Stimulated activated naive CD8-positive, alpha-beta T cell treated with anti-CD3 and anti-CD28 coated beads, Interleukin-15, Interleukin-2, amounts not matched to agents 100 ng/mL and 50 ng/mL, for 24 hours (primary cell): ENCODE results near the gene AMDHD2.

Experiments
- H3K27ac Mint-ChIP-seq: one replicate; pipeline ENCODE4 v1.8.0; 2021; ENCODE audit warnings: mild to moderate bottlenecking, mixed read lengths
- H3K27me3 Mint-ChIP-seq: one replicate; pipeline ENCODE4 v1.8.0; 2021; ENCODE audit warnings: mixed read lengths
- H3K36me3 Mint-ChIP-seq: one replicate; pipeline ENCODE4 v1.8.0; 2021; ENCODE audit warnings: low read depth, mixed read lengths
- H3K4me1 Mint-ChIP-seq: one replicate; pipeline ENCODE4 v1.8.0; 2021; ENCODE audit warnings: low read depth, mixed read lengths
- H3K4me3 Mint-ChIP-seq: one replicate; pipeline ENCODE4 v1.8.0; 2021; ENCODE audit warnings: mild to moderate bottlenecking, mixed read lengths
- H3K9me3 Mint-ChIP-seq: one replicate; pipeline ENCODE4 v1.8.0; 2021; ENCODE audit warnings: mixed read lengths

The AMDHD2 gene

GRCh38 chr16:2489581-2489980 is 30.6 kb upstream of the AMDHD2 start:
- Mint-ChIP-seq H3K36me3 (no peaks in the 10 kb centered on the region), H3K27me3 (no peaks in the 10 kb centered on the region), H3K9me3 (no peaks in the 10 kb centered on the region), H3K4me1 (peaks cover 22% of the 10 kb centered on the region), H3K27ac (no peak overlapping the region), H3K4me3 (no peak overlapping the region)

- no peaks in the 10 kb centered on the region for H3K36me3 Mint-ChIP-seq
- H3K4me3 Mint-ChIP-seq = no peak overlapping the region
Observed at GRCh38 chr16:2490190-2491105, 29.7 kb upstream of the AMDHD2 start.

GRCh38 chr16:2492292-2492691 is 27.9 kb upstream of the AMDHD2 start:
- H3K27me3 Mint-ChIP-seq = no peaks in the 10 kb centered on the region
- peaks cover 10% of the 10 kb centered on the region for H3K4me1 Mint-ChIP-seq
- no peak overlapping the region for H3K4me3 Mint-ChIP-seq
- no peaks in the 10 kb centered on the region for H3K9me3 Mint-ChIP-seq
- H3K27ac Mint-ChIP-seq = no peak overlapping the region
- peaks cover under 1% of the 10 kb centered on the region for H3K36me3 Mint-ChIP-seq

More at GRCh38 chr16:2490190-2491105, 29.7 kb upstream of the AMDHD2 start:
- H3K9me3 Mint-ChIP-seq = no peaks in the 10 kb centered on the region
- no peaks in the 10 kb centered on the region for H3K27me3 Mint-ChIP-seq
- H3K4me1 Mint-ChIP-seq = peaks cover 22% of the 10 kb centered on the region
- H3K27ac Mint-ChIP-seq = no peak overlapping the region

GRCh38 chr16:2493605-2494004 is 26.6 kb upstream of the AMDHD2 start:
- Mint-ChIP-seq H3K27me3 (no peaks in the 10 kb centered on the region), H3K4me3 (no peak overlapping the region), H3K4me1 (no peaks in the 10 kb centered on the region), H3K9me3 (no peaks in the 10 kb centered on the region), H3K36me3 (peaks cover 8% of the 10 kb centered on the region), H3K27ac (no peak overlapping the region)

GRCh38 chr16:2494616-2495015 is 25.6 kb upstream of the AMDHD2 start:
- Mint-ChIP-seq H3K9me3 (no peaks in the 10 kb centered on the region), H3K27ac (no peak overlapping the region), H3K27me3 (no peaks in the 10 kb centered on the region), H3K36me3 (peaks cover 8% of the 10 kb centered on the region), H3K4me1 (no peaks in the 10 kb centered on the region), H3K4me3 (no peak overlapping the region)

- no peaks in the 10 kb centered on the region for H3K4me1 Mint-ChIP-seq
Observed at GRCh38 chr16:2495041-2495440, 25.1 kb upstream of the AMDHD2 start.

GRCh38 chr16:2496223-2497115 is 23.7 kb upstream of the AMDHD2 start:
- no peaks in the 10 kb centered on the region for H3K9me3 Mint-ChIP-seq
- H3K4me3 Mint-ChIP-seq = no peak overlapping the region
- H3K4me1 Mint-ChIP-seq = no peaks in the 10 kb centered on the region
- no peaks in the 10 kb centered on the region for H3K27me3 Mint-ChIP-seq
- H3K27ac Mint-ChIP-seq = no peak overlapping the region
- H3K36me3 Mint-ChIP-seq = peaks cover 8% of the 10 kb centered on the region

More at GRCh38 chr16:2495041-2495440, 25.1 kb upstream of the AMDHD2 start:
- peaks cover 8% of the 10 kb centered on the region for H3K36me3 Mint-ChIP-seq
- H3K27me3 Mint-ChIP-seq = no peaks in the 10 kb centered on the region
- no peak overlapping the region for H3K4me3 Mint-ChIP-seq
- H3K9me3 Mint-ChIP-seq = no peaks in the 10 kb centered on the region
- no peak overlapping the region for H3K27ac Mint-ChIP-seq

GRCh38 chr16:2497116-2497630 is 23.0 kb upstream of the AMDHD2 start:
- Mint-ChIP-seq H3K27me3 (no peaks in the 10 kb centered on the region), H3K9me3 (no peaks in the 10 kb centered on the region), H3K36me3 (peaks cover 8% of the 10 kb centered on the region), H3K27ac (no peak overlapping the region), H3K4me1 (no peaks in the 10 kb centered on the region), H3K4me3 (no peak overlapping the region)

- H3K4me1 Mint-ChIP-seq = no peaks in the 10 kb centered on the region
- H3K36me3 Mint-ChIP-seq = peaks cover 8% of the 10 kb centered on the region
- H3K27me3 Mint-ChIP-seq = no peaks in the 10 kb centered on the region
- H3K27ac Mint-ChIP-seq = no peak overlapping the region
- H3K4me3 Mint-ChIP-seq = no peak overlapping the region
- no peaks in the 10 kb centered on the region for H3K9me3 Mint-ChIP-seq
Observed at GRCh38 chr16:2497695-2498484, 22.3 kb upstream of the AMDHD2 start.

- Mint-ChIP-seq H3K27ac (no peak overlapping the region), H3K27me3 (no peaks in the 10 kb centered on the region)
Observed at GRCh38 chr16:2498531-2499253, 21.5 kb upstream of the AMDHD2 start.

GRCh38 chr16:2499454-2499853 is 20.7 kb upstream of the AMDHD2 start:
- no peak overlapping the region for H3K4me3 Mint-ChIP-seq
- no peaks in the 10 kb centered on the region for H3K4me1 Mint-ChIP-seq
- peaks cover 8% of the 10 kb centered on the region for H3K36me3 Mint-ChIP-seq
- H3K27me3 Mint-ChIP-seq = no peaks in the 10 kb centered on the region
- H3K27ac Mint-ChIP-seq = no peak overlapping the region
- no peaks in the 10 kb centered on the region for H3K9me3 Mint-ChIP-seq

More at GRCh38 chr16:2498531-2499253, 21.5 kb upstream of the AMDHD2 start:
- no peaks in the 10 kb centered on the region for H3K4me1 Mint-ChIP-seq
- H3K36me3 Mint-ChIP-seq = peaks cover 8% of the 10 kb centered on the region
- H3K4me3 Mint-ChIP-seq = no peak overlapping the region
- no peaks in the 10 kb centered on the region for H3K9me3 Mint-ChIP-seq

- Mint-ChIP-seq H3K27ac (no peak overlapping the region), H3K9me3 (no peaks in the 10 kb centered on the region), H3K27me3 (no peaks in the 10 kb centered on the region), H3K36me3 (peaks cover 8% of the 10 kb centered on the region), H3K4me3 (no peak overlapping the region), H3K4me1 (no peaks in the 10 kb centered on the region)
Observed at GRCh38 chr16:2499890-2500429, 20.2 kb upstream of the AMDHD2 start.

- no peaks in the 10 kb centered on the region for H3K27me3 Mint-ChIP-seq
- peaks cover 8% of the 10 kb centered on the region for H3K36me3 Mint-ChIP-seq
- H3K27ac Mint-ChIP-seq = no peak overlapping the region
- H3K9me3 Mint-ChIP-seq = no peaks in the 10 kb centered on the region
- H3K4me1 Mint-ChIP-seq = no peaks in the 10 kb centered on the region
- no peak overlapping the region for H3K4me3 Mint-ChIP-seq
Observed at GRCh38 chr16:2500430-2500917, 19.7 kb upstream of the AMDHD2 start.
